KMS-11 (cell line): ENCODE data around the gene TMEM30A.

Experiments
- H2AFZ ChIP-seq: fragments of 200-600 bp; sonication (generic); 2 replicates; pipeline ENCODE4 v1.6.1; 2016; ENCODE audit warnings: antibody characterized with exemption, mixed run types, low read depth
- H3K27ac ChIP-seq: fragments of 200-600 bp; sonication (generic); 2 replicates; pipeline ENCODE4 v1.6.1; 2016; ENCODE audit warnings: mild to moderate bottlenecking, mixed run types
- H3K27me3 ChIP-seq: fragments of 200-600 bp; sonication (generic); 2 replicates; pipeline ENCODE4 v1.6.1; 2017; ENCODE audit warnings: mild to moderate bottlenecking, low read depth, mixed run types, moderate library complexity; ENCODE audit not compliant: insufficient read depth
- H3K36me3 ChIP-seq: fragments of 200-600 bp; sonication (generic); 2 replicates; pipeline ENCODE4 v1.6.1; 2017; ENCODE audit warnings: mild to moderate bottlenecking, mixed run types; ENCODE audit not compliant: insufficient read depth
- H3K4me1 ChIP-seq: fragments of 200-600 bp; sonication (generic); 2 replicates; pipeline ENCODE4 v1.6.1; 2016; ENCODE audit warnings: mild to moderate bottlenecking, low read depth, mixed run types; ENCODE audit not compliant: poor library complexity, severe bottlenecking
- H3K4me2 ChIP-seq: fragments of 200-600 bp; sonication (generic); 2 replicates; pipeline ENCODE4 v1.7.0; 2016; ENCODE audit warnings: mild to moderate bottlenecking, mixed run types
- H3K4me3 ChIP-seq: fragments of 200-600 bp; sonication (generic); IDR thresholded peaks from 2 replicates; pipeline ENCODE4 v1.6.1; 2017; ENCODE audit warnings: low read depth, low read length, mixed read lengths; ENCODE audit not compliant: insufficient read depth
- H3K79me2 ChIP-seq: fragments of 200-600 bp; sonication (generic); 2 replicates; pipeline ENCODE4 v1.6.1; 2016; ENCODE audit warnings: low read depth, mixed run types; ENCODE audit not compliant: insufficient read depth
- H3K9ac ChIP-seq: fragments of 200-600 bp; sonication (generic); 2 replicates; pipeline ENCODE4 v1.6.1; 2016; ENCODE audit warnings: mild to moderate bottlenecking, mixed run types
- H4K20me1 ChIP-seq: fragments of 200-600 bp; sonication (generic); 2 replicates; pipeline ENCODE4 v1.6.1; 2016; ENCODE audit warnings: mild to moderate bottlenecking, mixed run types; ENCODE audit not compliant: insufficient read depth
- TF ChIP-seq, protein P1 (sequence below): fragments of 200-600 bp; sonication (generic); conservative IDR thresholded peaks from 2 replicates; pipeline ENCODE4 v1.6.1; 2017; ENCODE audit warnings: low read depth, mild to moderate bottlenecking, antibody characterized with exemption, low read length, moderate library complexity, mixed read lengths

The TMEM30A gene

DNA sequence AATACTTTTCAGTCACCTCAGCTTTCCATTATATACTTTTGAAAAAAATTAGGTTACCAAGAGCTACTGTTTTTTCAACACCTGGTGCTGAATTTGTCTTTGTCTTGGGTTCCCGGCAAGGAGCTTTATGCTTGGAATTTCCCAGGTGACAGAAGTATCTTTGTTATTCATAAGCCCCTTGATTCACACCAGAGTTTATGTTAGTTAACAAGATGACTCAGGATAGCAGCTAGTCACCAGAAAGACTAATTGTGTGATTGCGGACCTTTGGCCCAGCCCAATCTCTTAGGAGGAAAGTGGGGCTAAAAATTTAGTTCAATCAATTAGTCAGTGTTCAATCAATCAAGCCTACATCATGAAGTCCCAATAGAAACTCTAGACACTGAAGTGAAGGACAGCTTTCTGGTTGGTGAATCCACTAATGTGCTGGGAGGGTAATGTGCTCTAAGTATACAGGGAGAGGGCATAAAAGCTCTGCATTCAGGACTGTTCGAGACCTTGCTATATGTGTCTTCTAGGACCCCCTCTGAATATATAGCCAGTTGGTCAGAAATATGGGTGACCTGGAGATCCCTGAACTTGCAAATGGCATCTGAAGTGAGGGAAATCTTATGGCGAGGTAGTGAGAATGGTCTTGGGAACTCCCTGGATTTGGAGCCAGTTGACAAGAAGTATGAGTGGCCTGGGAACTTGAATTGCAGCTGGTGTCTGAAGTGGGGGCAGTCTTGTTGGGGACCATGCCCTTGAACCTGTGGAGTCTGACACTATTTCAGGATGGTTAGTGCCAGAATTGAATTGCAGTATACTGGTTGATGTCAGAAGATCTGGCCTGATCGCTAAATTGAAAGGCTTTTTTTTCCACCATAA lies 16.2 kb downstream of the TMEM30A start:
- Histone ChIP-seq H3K4me1 (no peaks in the 10 kb centered on the region), H3K27ac (no peak overlapping the region), H3K79me2 (peaks cover 5% of the 10 kb centered on the region; the same call in 1 of the 2 replicates), H3K4me3 (no peak overlapping the region), H3K9ac (no peak overlapping the region), H3K4me2 (no peak overlapping the region), H3K36me3 (no peaks in the 10 kb centered on the region), H4K20me1 (no peaks in the 10 kb centered on the region), H3K27me3 (no peaks in the 10 kb centered on the region), H2AFZ (no peak overlapping the region)
- TF ChIP-seq, protein P1, sequence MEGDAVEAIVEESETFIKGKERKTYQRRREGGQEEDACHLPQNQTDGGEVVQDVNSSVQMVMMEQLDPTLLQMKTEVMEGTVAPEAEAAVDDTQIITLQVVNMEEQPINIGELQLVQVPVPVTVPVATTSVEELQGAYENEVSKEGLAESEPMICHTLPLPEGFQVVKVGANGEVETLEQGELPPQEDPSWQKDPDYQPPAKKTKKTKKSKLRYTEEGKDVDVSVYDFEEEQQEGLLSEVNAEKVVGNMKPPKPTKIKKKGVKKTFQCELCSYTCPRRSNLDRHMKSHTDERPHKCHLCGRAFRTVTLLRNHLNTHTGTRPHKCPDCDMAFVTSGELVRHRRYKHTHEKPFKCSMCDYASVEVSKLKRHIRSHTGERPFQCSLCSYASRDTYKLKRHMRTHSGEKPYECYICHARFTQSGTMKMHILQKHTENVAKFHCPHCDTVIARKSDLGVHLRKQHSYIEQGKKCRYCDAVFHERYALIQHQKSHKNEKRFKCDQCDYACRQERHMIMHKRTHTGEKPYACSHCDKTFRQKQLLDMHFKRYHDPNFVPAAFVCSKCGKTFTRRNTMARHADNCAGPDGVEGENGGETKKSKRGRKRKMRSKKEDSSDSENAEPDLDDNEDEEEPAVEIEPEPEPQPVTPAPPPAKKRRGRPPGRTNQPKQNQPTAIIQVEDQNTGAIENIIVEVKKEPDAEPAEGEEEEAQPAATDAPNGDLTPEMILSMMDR, result no peak

DNA sequence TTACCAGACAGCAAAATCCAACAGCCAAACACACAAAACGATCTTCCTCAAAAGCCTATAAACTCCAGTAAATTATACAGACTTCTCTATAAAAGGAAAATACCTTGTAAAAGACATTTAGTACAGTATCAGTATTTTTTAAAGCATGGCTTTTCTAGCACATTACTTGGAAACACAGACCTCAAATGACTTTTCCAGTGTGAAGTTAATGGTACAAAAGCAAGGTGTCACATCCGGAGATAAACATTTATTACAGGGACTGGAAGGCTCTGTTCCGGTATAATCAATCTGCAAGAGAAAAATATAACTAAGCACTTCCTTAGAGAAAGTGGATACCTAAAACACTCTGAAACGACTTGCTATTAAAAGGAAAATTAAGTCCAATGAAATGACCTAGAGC lies 17.1 kb downstream of the TMEM30A start:
- H4K20me1 ChIP-seq, result no peaks in the 10 kb centered on the region
- H3K27ac ChIP-seq, result no peak overlapping the region
- H3K27me3 ChIP-seq, result no peaks in the 10 kb centered on the region
- H3K4me3 ChIP-seq, result no peak overlapping the region
- H3K4me2 ChIP-seq, result no peak overlapping the region
- no peak overlapping the region for H2AFZ ChIP-seq
- H3K9ac ChIP-seq, result no peak overlapping the region
- no peaks in the 10 kb centered on the region for H3K4me1 ChIP-seq
- peaks cover 5% of the 10 kb centered on the region; the same call in 1 of the 2 replicates for H3K79me2 ChIP-seq
- TF ChIP-seq, protein P1, result no peak
- no peaks in the 10 kb centered on the region for H3K36me3 ChIP-seq

DNA sequence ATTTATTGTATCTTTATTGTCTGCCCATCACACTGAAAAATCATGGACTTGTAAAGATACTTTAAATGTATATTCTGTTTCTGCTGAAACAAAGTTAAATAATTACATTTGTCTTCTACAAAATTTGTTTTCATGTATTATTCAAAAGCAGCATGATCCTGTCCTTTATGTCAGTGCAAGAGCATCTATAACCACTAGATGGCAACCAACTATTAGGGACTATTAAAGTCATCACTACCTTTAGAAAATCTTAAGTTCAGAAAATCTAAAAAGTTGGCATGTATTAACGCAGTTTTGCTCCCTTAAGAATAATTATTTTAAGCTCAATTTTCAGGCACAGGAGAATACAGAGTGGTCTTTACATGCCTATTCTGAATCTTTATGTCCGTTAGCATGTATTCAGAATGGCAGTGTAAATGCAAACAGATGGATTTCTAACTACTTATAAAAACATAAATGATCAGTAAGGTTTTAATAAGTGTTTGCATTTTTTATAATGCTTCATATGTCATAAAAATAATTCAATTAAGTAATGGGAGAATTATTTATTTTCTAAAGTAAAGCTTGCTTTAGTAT lies 17.8 kb downstream of the TMEM30A start:
- Histone ChIP-seq H3K4me3 (no peak overlapping the region), H4K20me1 (no peaks in the 10 kb centered on the region), H3K9ac (no peak overlapping the region), H3K27ac (no peak overlapping the region), H3K4me1 (no peaks in the 10 kb centered on the region), H3K4me2 (no peak overlapping the region), H3K36me3 (no peaks in the 10 kb centered on the region), H3K79me2 (peaks cover 4% of the 10 kb centered on the region; the same call in 1 of the 2 replicates), H3K27me3 (no peaks in the 10 kb centered on the region), H2AFZ (no peak overlapping the region)
- TF ChIP-seq, protein P1, result peak; percentile 62

DNA sequence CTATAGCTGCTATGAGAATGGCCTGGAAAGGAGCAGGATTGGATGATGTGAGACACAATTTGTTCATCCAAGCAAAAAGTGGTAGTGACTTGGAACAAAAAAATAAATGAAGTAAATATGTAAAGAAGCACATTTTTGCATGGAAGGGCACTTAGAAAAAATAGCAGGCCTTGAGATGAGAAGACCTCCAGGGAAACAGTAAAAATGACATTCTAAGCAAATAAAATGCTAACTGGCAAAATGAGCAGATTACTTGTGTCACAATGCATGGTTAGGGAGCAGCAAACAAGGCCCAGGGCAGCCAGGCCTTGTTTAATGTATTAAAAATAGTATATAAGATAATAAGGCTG lies 21.2 kb downstream of the TMEM30A start:
- no peaks in the 10 kb centered on the region for H3K79me2 ChIP-seq
- no peaks in the 10 kb centered on the region for H3K4me1 ChIP-seq
- H3K4me3 ChIP-seq, result no peak overlapping the region
- H2AFZ ChIP-seq, result no peak overlapping the region
- no peak overlapping the region for H3K4me2 ChIP-seq
- H3K9ac ChIP-seq, result no peak overlapping the region
- no peak overlapping the region for H3K27ac ChIP-seq
- no peaks in the 10 kb centered on the region for H4K20me1 ChIP-seq
- TF ChIP-seq, protein P1, result no peak
- H3K27me3 ChIP-seq, result no peaks in the 10 kb centered on the region
- H3K36me3 ChIP-seq, result no peaks in the 10 kb centered on the region
